CD4-positive, alpha-beta T cell treated with Interleukin-2 at 100 ng/mL for 4 hours (primary cell): ENCODE measurements around the gene CABLES1.
"Not testable (repeated sequence)": the region's sequence is repeated elsewhere in the genome, so short reads cannot be mapped to it uniquely, and the experiment has no call there.

Experiments
- DNase-seq: peaks from one replicate; pipeline ENCODE4 v3.0.0-alpha.2; 2020; ENCODE audit warnings: low spot score

Gene CABLES1, protein sequence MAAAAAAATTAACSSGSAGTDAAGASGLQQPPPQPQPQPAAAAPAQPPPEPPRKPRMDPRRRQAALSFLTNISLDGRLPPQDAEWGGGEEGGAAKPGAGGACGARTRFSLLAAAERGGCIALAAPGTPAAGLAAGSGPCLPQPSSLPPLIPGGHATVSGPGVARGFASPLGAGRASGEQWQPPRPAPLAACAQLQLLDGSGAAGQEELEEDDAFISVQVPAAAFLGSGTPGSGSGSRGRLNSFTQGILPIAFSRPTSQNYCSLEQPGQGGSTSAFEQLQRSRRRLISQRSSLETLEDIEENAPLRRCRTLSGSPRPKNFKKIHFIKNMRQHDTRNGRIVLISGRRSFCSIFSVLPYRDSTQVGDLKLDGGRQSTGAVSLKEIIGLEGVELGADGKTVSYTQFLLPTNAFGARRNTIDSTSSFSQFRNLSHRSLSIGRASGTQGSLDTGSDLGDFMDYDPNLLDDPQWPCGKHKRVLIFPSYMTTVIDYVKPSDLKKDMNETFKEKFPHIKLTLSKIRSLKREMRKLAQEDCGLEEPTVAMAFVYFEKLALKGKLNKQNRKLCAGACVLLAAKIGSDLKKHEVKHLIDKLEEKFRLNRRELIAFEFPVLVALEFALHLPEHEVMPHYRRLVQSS

DNA sequence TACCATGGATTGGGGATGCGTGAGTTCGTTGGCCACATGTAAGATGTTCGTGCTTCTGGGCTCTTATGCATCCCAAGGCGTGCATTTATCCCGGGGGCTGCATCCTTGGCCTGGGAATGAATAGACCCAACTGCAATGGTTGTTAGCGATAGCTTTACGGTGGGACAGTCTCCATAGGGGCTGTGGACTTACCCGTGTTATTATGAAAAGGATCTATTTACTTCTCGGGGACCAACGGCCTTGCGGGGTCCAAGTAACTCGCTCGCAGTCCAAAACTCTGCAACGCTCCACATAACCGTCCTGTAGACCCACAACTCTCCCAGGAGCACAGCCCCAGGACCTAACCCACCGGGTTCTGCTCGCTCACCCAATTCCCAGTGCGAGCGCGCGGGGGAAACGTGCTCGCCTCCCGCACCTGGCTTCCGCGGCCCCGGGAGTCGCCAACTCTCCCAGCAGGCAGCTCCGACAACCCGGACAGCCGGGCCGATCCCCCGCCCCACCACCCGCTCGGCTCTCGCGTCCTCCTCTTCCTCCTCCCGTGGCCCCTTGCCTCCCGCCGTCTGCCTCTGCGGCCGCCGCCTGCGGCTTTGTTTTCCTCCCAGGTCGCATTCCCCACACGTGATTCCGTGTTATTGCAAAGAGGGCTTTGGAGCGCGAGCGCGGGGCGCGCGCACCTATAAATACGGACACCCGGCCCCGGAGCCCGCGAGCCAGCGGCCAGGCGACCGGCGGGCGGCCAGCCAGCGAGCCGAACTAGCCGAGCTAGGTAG is at the start of gene CABLES1:
TSS of gene CABLES1 (plus strand) at position 706 of the 770 bp plus-strand sequence. CDS start 278 bp downstream, outside the sequence.
- DNase-seq: no peak

DNA sequence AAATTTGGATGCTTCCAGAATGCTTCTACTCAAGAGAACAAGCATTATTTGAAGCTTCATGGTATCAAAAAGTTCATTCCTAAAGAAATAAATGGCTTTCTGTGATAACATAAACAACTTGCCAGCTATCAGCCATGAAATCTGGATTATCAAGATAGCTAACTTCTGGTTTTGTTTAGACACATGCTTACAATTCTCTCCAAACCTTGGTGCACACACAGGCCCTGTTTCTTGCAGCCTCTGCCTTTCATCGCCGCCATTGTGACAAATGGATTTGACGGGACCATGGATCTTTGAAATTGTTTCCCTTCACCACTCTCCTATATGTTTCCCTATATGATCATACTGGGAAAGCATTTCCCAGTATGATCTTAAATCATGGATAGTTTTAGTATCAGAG is 47.9 kb upstream of the CABLES1 start:
- DNase-seq: no peak

DNA sequence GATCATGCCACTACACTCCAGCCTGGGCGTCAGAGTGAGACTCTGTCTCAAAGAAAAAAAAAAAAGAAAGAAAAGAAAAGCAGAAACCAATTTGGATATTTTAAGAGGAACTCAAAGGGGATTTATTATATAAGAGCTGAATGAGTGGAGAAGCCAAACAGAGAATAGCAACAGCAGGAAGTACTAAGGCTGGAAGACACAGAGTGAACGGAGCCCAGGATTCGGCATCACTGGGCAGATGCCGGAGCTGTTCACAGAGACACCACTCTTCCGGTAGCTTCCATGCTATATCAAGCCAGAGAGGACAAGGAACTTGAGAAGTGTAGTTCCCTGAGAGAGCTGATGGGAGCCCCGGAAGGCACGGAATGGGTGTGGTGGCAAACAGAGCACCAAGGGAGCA is 47.0 kb upstream of the CABLES1 start:
- DNase-seq: no peak

DNA sequence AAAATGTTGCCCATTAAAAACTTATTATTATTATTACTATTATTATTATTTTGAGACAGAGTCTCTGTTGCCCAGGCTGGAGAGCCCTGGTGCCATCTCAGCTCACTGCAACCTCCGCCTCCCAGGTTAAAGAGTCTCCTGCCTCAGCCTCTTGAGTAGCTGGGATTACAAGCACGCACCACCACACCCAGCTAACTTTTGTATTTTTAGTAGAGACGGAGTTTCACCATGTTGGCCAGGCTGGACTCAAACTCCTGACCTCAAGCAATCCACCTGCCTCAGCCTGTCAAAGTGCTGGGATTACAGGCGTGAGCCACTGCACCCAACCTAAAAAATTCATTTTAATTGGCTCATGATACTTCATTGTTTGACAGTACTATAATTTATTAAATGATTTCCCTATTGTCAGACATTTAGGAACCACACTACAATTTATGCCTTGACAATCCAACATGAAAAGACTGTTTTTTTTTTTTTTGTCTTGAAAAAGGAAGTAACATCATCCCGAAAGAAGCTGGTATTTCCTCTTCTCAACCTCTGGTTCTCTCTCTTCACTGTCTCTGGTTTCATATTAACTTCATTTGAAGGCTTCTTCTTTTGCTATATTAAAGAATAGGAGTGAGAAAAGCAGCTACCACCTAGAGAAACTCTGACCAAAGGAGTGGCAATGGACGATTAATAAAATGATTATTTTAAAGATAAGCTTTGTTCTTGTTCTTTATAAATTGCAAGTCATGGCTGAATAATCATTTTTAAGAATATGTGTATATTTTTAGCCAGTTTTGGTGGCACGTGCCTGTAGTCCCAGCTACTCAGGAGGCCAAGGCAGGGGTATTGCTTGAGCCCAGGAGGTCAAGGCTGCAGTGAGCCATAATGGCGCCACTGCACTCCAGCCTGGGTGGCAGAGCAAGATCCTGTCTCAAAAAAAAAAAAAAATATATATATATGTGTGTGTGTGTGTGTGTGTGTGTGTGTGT is 44.0 kb upstream of the CABLES1 start:
- DNase-seq: not testable (repeated sequence)

DNA sequence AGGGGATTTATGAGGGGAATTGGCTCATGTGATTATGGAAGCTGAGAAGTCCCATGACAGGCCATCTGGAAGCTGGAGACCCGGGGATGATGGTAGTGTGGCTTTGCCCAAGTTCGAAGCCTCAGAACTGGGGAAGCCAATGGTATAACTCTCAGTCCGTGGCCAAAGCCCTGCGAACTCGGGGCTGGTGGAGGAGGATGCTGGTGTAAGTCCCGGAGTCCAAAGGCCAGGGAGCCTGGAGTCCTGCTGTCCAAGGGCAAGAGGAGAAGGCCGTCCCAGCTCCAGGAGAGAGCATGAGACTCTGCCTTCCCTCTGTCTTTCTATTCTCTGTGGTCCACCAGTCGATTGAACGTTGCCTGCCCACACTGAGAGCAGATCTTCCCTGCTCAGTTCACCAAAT is 43.2 kb upstream of the CABLES1 start:
- no peak for DNase-seq

DNA sequence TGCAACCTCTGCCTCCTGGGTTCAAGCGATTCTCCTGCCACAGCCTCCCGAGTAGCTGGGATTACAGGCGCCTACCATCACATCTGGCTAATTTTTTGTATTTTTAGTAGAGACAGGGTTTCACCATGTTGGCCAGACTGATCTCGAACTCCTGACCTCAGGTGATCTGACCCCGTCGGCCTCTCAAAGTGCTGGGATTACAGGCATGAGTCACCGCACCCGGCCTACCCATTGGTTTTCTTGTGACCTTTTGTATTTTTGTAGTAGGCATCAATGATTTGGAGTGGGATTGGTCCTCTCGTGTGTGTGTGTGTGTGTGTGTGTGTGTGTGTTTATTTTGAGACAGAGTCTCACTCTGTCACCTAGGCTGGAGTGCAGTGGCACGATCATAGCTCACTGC is 42.2 kb upstream of the CABLES1 start:
- not testable (repeated sequence) for DNase-seq

DNA sequence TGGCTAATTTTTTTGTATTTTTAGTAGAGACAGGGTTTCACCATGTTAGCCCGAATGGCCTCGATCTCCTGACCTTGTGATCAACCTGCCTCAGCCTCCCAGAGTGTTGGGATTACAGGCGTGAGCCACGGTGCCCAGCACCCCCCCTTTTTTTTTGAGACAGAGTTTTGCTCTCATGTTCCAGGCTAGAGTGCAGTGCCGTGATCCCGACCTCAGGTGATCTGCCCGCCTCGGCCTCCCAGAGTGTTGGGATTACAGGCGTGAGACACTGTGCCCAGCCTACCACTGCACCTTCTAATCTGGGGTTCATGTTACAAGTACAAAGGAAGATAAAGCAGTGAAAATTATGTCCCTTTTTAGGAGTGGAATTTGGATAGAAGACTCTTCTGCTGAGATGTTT is 41.5 kb upstream of the CABLES1 start:
- DNase-seq: no peak

DNA sequence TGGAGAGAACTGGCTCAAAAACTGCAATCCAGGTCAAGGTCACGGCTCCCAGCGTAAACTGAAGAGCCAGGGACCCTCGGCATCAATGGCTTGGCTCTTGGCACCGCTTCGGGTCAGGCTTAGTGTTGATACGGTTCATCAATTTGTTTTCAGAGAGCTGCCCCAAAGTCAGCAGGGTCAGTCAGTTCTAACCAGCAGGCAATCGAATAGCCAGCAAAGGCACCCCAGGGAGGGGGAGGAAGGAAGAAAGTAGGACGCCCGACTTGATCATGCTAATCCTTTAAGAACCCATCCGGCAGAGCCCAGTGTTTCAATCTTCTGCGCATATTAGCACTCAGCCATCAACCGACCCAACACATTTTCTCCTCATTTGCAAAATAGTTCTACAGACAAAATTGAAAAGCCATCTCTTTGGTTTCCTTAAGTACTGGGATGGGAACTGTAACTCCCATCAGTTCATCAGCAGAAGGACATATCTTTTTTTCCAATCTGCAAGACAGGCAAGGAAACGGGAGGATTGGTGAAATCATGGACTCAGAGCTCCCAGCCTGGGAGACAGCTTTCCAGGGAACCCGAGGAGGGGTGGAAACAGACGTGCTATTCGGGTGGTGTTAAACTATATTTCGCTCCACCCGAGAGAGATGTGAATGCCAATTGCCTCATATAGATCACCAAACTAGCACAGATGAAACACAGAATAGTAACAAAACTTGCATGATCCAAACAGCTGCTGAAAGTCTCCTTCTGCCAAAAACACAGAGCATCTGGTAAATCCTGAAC is 40.7 kb upstream of the CABLES1 start:
- no peak for DNase-seq

- no peak for DNase-seq
Measured at GRCh38 chr18:23095463-23095862, 39.8 kb upstream of the CABLES1 start.

- not testable (repeated sequence) for DNase-seq
Measured at GRCh38 chr18:23097016-23097415, 38.3 kb upstream of the CABLES1 start.

- DNase-seq: no peak
Measured at GRCh38 chr18:23099621-23100020, 35.7 kb upstream of the CABLES1 start.

GRCh38 chr18:23101861-23102432 is 33.3 kb upstream of the CABLES1 start:
- no peak for DNase-seq

GRCh38 chr18:23102493-23103261 is 32.6 kb upstream of the CABLES1 start:
- DNase-seq: no peak

DNA sequence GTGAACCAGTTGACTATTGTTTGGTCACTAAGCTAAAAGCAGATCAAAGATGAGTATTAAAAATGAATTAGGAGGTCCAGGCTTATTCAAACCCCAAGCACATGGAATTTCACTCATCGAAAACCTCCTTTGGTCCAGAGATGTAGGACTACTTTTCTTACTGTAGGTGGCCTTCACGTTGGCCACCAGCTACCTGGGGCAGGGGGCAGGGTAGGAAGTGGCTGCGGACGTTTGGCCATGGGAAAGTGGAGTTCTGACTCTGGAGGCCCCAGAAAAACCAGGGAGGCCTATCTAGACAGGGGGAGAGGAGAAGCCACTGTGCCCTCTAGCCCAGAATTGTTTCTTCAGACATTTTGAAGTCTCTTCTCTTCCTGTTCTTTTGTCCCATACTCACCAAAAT is 31.8 kb upstream of the CABLES1 start:
- DNase-seq: no peak

GRCh38 chr18:23105030-23105429 is 30.3 kb upstream of the CABLES1 start:
- no peak for DNase-seq

- DNase-seq: no peak
Measured at GRCh38 chr18:23105581-23106219, 29.6 kb upstream of the CABLES1 start.

- no peak for DNase-seq
Measured at GRCh38 chr18:23106575-23106974, 28.7 kb upstream of the CABLES1 start.

- DNase-seq: no peak
Measured at GRCh38 chr18:23107718-23108117, 27.6 kb upstream of the CABLES1 start.

DNA sequence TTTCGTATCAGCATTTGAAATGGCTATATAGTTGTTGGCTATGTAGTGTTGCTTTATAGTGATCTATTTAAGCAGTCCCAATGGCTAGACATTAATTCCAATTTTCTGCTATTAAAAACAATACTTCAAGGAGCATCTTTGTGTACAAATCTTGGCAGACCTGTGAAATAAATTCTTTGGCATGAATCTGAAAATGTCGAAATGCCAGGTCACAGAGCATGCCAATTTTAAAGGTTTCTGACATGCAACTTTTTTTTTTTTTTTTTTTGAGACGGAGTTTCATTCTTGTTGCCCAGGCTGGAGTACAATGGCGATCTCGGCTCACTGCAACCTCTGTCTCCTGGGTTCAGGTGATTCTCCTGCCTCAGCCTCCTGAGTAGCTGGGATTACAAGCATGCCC is 26.8 kb upstream of the CABLES1 start:
- no peak for DNase-seq
